ENCODE measurements around the gene DNPEP.

GRCh38 chr2:219356834-219357233, 30.9 kb downstream of the DNPEP start:
- TF ChIP-seq ZNF274 (IDR thresholded peaks at IDR 0.05; ENCODE audit: low read depth, low read length): no peak
- no peak for TF ChIP-seq YY1 (IDR thresholded peaks at IDR 0.05; ENCODE audit: insufficient read depth, insufficient read length)
- TF ChIP-seq SUZ12 (IDR thresholded peaks at IDR 0.05; ENCODE audit: extremely low read depth, insufficient read depth, insufficient read length): no peak

Measured in NT2/D1 (cell line).